Fibroblast of mammary gland (primary cell): ENCODE measurements around the gene EXO5.

Source experiments
- DNase-seq: peaks from one replicate; pipeline ENCODE4 v3.0.0-alpha.2; 2010; ENCODE audit warnings: low read depth
- H3K4me3 ChIP-seq: 2 replicates; pipeline ENCODE4 v1.5.1; 2011; ENCODE audit warnings: low read depth, mild to moderate bottlenecking, low read length, moderate library complexity; ENCODE audit not compliant: control insufficient read depth
- CTCF ChIP-seq: conservative IDR thresholded peaks from 2 replicates; pipeline ENCODE4 v1.5.1; 2011; ENCODE audit warnings: low read depth, low read length, inconsistent platforms; ENCODE audit not compliant: control insufficient read depth, insufficient read depth

Gene EXO5

GRCh38 chr1:40530735-40531380, 22.3 kb downstream of the EXO5 start:
- peak overlapping the region; percentile 91 for H3K4me3 ChIP-seq
- no peak for TF ChIP-seq CTCF
- peak; percentile 41 for DNase-seq

DNA sequence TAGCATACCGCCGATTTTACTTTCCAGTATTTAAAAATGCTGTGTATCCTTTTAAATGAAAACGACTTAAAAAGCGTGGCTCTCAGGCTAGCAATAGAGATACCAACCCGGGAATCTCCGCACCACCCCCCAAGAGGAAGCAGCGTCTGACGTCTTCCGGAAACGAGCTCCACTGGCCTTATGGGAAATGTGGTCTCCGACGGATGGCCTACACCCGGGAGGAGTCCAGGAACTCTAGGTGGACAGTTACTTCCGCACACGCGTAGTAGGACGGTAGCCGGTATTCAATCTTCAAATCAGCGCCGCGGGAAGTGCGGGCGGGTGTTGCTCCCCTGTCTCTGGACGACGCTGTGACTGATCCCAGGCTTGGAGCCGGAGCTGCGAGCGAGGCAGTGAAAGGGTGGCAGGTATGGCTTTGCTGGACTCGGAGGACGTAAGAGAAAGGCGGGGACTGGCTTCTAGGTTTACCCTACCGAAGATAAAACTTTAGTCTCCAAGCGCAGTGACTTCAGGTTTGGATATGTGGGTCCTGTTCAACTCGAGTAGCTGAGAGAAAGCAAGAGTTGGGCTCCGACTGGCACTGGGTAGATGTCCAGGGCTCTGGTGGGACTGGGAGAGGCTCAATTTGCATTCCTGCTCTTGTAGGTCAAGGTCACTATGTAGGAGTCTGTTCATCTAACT, 23.0 kb downstream of the EXO5 start, which contains the start of gene ZNF684:
TSS of gene ZNF684 (plus strand) at position 257 of the 681 bp plus-strand sequence. CDS start 1,530 bp downstream, outside the sequence.
- no peak for TF ChIP-seq CTCF
- peak within 1 kb of the TSS; percentile 91 for H3K4me3 ChIP-seq
- DNase-seq, result peak; percentile 92

DNA sequence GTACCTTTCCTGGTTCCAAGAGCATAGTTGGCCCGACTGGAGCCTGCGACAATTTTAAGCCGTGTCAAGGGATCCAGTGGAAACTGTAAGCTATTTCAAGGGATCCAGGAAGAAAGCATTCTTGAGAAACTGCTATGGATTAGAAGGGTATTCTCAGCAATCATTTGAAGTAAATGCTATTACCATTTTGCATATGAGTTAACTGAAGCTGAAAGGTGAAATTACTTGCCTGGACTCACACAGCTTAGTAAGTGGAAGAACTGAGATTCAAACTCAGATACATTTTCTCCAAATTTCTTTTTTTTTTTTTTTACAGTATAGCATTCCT, 23.5 kb downstream of the EXO5 start:
- TF ChIP-seq CTCF, result no peak
- peak overlapping the region; percentile 91 for H3K4me3 ChIP-seq
- no peak for DNase-seq

GRCh38 chr1:40532844-40533424, 24.4 kb downstream of the EXO5 start:
- TF ChIP-seq CTCF, result peak; percentile 79
- no peak overlapping the region for H3K4me3 ChIP-seq
- DNase-seq, result peak; percentile 58

DNA sequence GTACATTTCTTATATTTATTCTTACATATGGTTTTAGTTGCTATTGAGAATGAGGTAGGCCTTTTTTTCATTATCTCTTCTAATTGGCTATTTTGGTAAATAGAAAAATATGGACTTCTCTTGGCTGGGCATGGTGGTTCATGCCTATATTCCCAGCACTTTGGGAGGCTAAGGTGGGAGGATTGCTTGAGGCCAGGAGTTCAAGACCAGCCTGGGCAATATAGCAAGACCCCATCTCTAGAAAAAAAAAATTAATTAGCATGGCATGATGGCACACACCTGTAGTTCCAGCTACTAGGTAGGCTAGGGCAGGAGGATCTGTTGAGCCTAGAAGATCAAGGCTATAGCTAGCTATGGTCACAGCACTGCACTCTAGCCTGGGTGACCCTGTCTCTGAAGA, 26.0 kb downstream of the EXO5 start:
- no peak overlapping the region for H3K4me3 ChIP-seq
- DNase-seq, result no peak
- TF ChIP-seq CTCF, result no peak

GRCh38 chr1:40535732-40536131, 27.2 kb downstream of the EXO5 start:
- no peak overlapping the region for H3K4me3 ChIP-seq
- DNase-seq, result no peak
- no peak for TF ChIP-seq CTCF
